A673 (cell line): ENCODE results near the gene SMAD1. TPM values are rescaled to one million over a fixed set of nuclear protein-coding genes. Genes with fewer than 3 reads are reported as not detected.

Source experiments
- BruUV-seq: library from RNA; stranded (reverse); fragments of 400-500 nt; replicated peaks from 2 replicates; lab custom pipeline; 2021; lab: Mats Ljungman, UMichigan
- CTCF ChIA-PET: fragments of 300-600 bp; sonication (Branson Sonifier 250); formaldehyde crosslinking; loops from one replicate; lab custom pipeline; 2022; ENCODE audit warnings: antibody characterized with exemption; lab: Charles Lee
- POLR2A ChIA-PET: fragments of 300-600 bp; sonication (Branson Sonifier 250); formaldehyde crosslinking; loops from one replicate; lab custom pipeline; 2022; ENCODE audit warnings: antibody characterized with exemption; ENCODE audit not compliant: low non-redundant PET; lab: Charles Lee
- DNase-seq: peaks from one replicate; pipeline ENCODE4 v3.0.0-alpha.2; 2015; ENCODE audit warnings: low spot score
- H3K27ac ChIP-seq: fragments of 200-600 bp; sonication (generic); 2 replicates; pipeline ENCODE4 v1.5.1; 2016; ENCODE audit warnings: mixed run types, low read depth, mild to moderate bottlenecking, mixed read lengths, antibody characterized with exemption, low read length; ENCODE audit not compliant: poor library complexity, severe bottlenecking
- H3K27me3 ChIP-seq: fragments of 200-600 bp; sonication (generic); replicated peaks from 2 replicates; pipeline ENCODE4 v1.6.1; 2017; ENCODE audit warnings: mixed run types, low read depth, mild to moderate bottlenecking, mixed read lengths, antibody characterized with exemption, low read length; ENCODE audit not compliant: insufficient read depth, poor library complexity
- H3K36me3 ChIP-seq: fragments of 200-600 bp; sonication (generic); 2 replicates; pipeline ENCODE4 v1.6.1; 2016; ENCODE audit warnings: mixed run types, mild to moderate bottlenecking, mixed read lengths, antibody characterized with exemption, low read length; ENCODE audit not compliant: insufficient read depth, poor library complexity, severe bottlenecking
- H3K4me1 ChIP-seq: fragments of 200-600 bp; sonication (generic); 2 replicates; pipeline ENCODE4 v1.6.1; 2017; ENCODE audit warnings: mixed run types, mild to moderate bottlenecking, mixed read lengths, antibody characterized with exemption, low read length; ENCODE audit not compliant: insufficient read depth, poor library complexity, severe bottlenecking
- H3K4me3 ChIP-seq: fragments of 200-600 bp; sonication (generic); 2 replicates; pipeline ENCODE4 v1.5.1; 2016; ENCODE audit warnings: low read depth, mixed run types, mild to moderate bottlenecking, mixed read lengths, low read length; ENCODE audit not compliant: poor library complexity, severe bottlenecking
- H3K9me3 ChIP-seq: fragments of 200-600 bp; sonication (generic); 2 replicates; pipeline ENCODE4 v1.6.1; 2016; ENCODE audit warnings: mixed run types, low read depth, mild to moderate bottlenecking, mixed read lengths, antibody characterized with exemption, low read length; ENCODE audit not compliant: poor library complexity, severe bottlenecking
- CTCF ChIP-seq: fragments of 300-800, 200-600 bp; sonication (generic); conservative IDR thresholded peaks from 2 replicates; pipeline ENCODE4 v1.5.1; 2017; ENCODE audit warnings: low read depth, mild to moderate bottlenecking, antibody characterized with exemption, low read length, moderate library complexity, mixed read lengths
- EZH2 ChIP-seq: fragments of 200-600 bp; sonication (generic); IDR thresholded peaks from 2 replicates; pipeline ENCODE4 v1.6.1; 2017; ENCODE audit warnings: borderline replicate concordance, low read depth, mild to moderate bottlenecking, mixed read lengths, antibody characterized with exemption, low read length; ENCODE audit not compliant: poor library complexity, severe bottlenecking
- intact Hi-C: fragments of 100-400 bp; cut with micrococcal nuclease; formaldehyde crosslinking; loops from one replicate; pipeline ENCODE4 v1.10.0; 2022; ENCODE audit not compliant: unreplicated experiment
- total RNA-seq: library from RNA; stranded (reverse); gene quantifications from 2 replicates; pipeline ENCODE4 v1.2.3, GENCODE V29; 2021

Gene SMAD1
- total RNA-seq, 1 experiment from 2014 or later: 33.7 TPM

- no peaks in the 10 kb centered on the region for H3K36me3 ChIP-seq
- peaks cover 15% of the 10 kb centered on the region for H3K4me1 ChIP-seq
- H3K4me3 ChIP-seq: no peak overlapping the region
- BruUV-seq: no TSS peak
- TF ChIP-seq EZH2 (no peak), CTCF (no peak)
- ChIA-PET POLR2A (no interaction called here), CTCF (no interaction called here)
- intact Hi-C loops: no loop called here
- H3K9me3 ChIP-seq: no peaks in the 10 kb centered on the region
- H3K27ac ChIP-seq: no peak overlapping the region
- no peaks in the 10 kb centered on the region for H3K27me3 ChIP-seq
- no peak for DNase-seq
Observed at GRCh38 chr4:145496292-145496691, 14.6 kb downstream of the SMAD1 start.

- ChIA-PET CTCF (no interaction called here), POLR2A (no interaction called here)
- no peak overlapping the region for H3K4me3 ChIP-seq
- peaks cover 20% of the 10 kb centered on the region for H3K4me1 ChIP-seq
- no peaks in the 10 kb centered on the region for H3K36me3 ChIP-seq
- no peak for DNase-seq
- H3K9me3 ChIP-seq: no peaks in the 10 kb centered on the region
- H3K27ac ChIP-seq: no peak overlapping the region
- BruUV-seq: no TSS peak
- TF ChIP-seq CTCF (no peak), EZH2 (no peak)
- intact Hi-C loops: no loop called here
- no peaks in the 10 kb centered on the region for H3K27me3 ChIP-seq
Observed at GRCh38 chr4:145497199-145498149, 15.8 kb downstream of the SMAD1 start.

GRCh38 chr4:145498430-145498829 lies 16.8 kb downstream of the SMAD1 start:
- ChIA-PET POLR2A (no interaction called here), CTCF (no interaction called here)
- no peak for DNase-seq
- intact Hi-C loops: no loop called here
- TF ChIP-seq CTCF (no peak), EZH2 (no peak)
- Histone ChIP-seq H3K27me3 (no peaks in the 10 kb centered on the region), H3K9me3 (no peaks in the 10 kb centered on the region), H3K36me3 (no peaks in the 10 kb centered on the region), H3K4me3 (no peak overlapping the region), H3K27ac (no peak overlapping the region), H3K4me1 (peaks cover 14% of the 10 kb centered on the region)
- BruUV-seq: no TSS peak
